KG1 (cell line): ENCODE measurements around the gene GPR35.
"Not testable (repeated sequence)": the region's sequence is repeated elsewhere in the genome, so short reads cannot be mapped to it uniquely, and the experiment has no call there.

Experiments
- DNase-seq: peaks from one replicate; lab custom pipeline; 2025; lab: John Stamatoyannopoulos, UW

GPR35 gene

GRCh38 chr2:240639566-240639965, 14.3 kb downstream of the GPR35 start:
- DNase-seq, result no peak

GRCh38 chr2:240640939-240641338, 15.7 kb downstream of the GPR35 start:
- no peak for DNase-seq

GRCh38 chr2:240642061-240642805, 17.0 kb downstream of the GPR35 start:
- no peak for DNase-seq

- DNase-seq, result no peak
Observed at GRCh38 chr2:240642806-240643092, 17.5 kb downstream of the GPR35 start.

- no peak for DNase-seq
Observed at GRCh38 chr2:240643093-240643810, 18.0 kb downstream of the GPR35 start.

GRCh38 chr2:240643811-240644150, 18.5 kb downstream of the GPR35 start:
- no peak for DNase-seq

GRCh38 chr2:240644171-240644651, 18.9 kb downstream of the GPR35 start:
- DNase-seq, result no peak

GRCh38 chr2:240644859-240645301, 19.6 kb downstream of the GPR35 start:
- no peak for DNase-seq

- no peak for DNase-seq
Observed at GRCh38 chr2:240645346-240645745, 20.1 kb downstream of the GPR35 start.

GRCh38 chr2:240645801-240646175, 20.5 kb downstream of the GPR35 start:
- DNase-seq, result no peak

GRCh38 chr2:240646176-240646899, 21.1 kb downstream of the GPR35 start:
- DNase-seq, result no peak

- DNase-seq, result no peak
Observed at GRCh38 chr2:240646900-240647502, 21.7 kb downstream of the GPR35 start.

GRCh38 chr2:240647503-240648154, 22.3 kb downstream of the GPR35 start:
- no peak for DNase-seq

- no peak for DNase-seq
Observed at GRCh38 chr2:240648155-240648649, 22.9 kb downstream of the GPR35 start.

- no peak for DNase-seq
Observed at GRCh38 chr2:240648650-240649275, 23.5 kb downstream of the GPR35 start.

GRCh38 chr2:240649331-240649730, 24.1 kb downstream of the GPR35 start:
- no peak for DNase-seq

GRCh38 chr2:240650254-240650965, 25.1 kb downstream of the GPR35 start:
- DNase-seq, result no peak

- no peak for DNase-seq
Observed at GRCh38 chr2:240651185-240651584, 25.9 kb downstream of the GPR35 start.

- no peak for DNase-seq
Observed at GRCh38 chr2:240655931-240656886, 30.9 kb downstream of the GPR35 start.

- not testable (repeated sequence) for DNase-seq
Observed at GRCh38 chr2:240659883-240660282, 34.6 kb downstream of the GPR35 start.
